ENCODE data around the gene LRRC73.

Gene LRRC73

DNA sequence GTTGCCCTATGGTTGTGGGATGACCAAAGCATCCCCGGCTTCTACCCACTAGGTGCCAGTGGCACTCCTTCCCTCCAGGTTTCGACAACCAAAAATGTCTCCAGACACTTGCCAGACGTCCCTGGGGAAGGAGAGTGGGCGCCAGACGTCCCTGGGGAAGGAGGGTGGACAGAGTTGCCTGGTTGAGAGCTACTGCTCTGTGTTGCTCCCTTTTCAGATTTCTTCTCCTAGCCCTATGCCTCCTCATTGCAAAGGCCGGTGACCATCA, 13.1 kb downstream of the LRRC73 start:
- in situ Hi-C loops (cut with MboI; ENCODE audit: low pct_unique_long_range_greater_than_20kb, low sequenced_read_pairs, unreplicated experiment) = no loop called here
- no peak for DNase-seq (ENCODE audit: low spot score)
- TF ChIP-seq, protein P1, sequence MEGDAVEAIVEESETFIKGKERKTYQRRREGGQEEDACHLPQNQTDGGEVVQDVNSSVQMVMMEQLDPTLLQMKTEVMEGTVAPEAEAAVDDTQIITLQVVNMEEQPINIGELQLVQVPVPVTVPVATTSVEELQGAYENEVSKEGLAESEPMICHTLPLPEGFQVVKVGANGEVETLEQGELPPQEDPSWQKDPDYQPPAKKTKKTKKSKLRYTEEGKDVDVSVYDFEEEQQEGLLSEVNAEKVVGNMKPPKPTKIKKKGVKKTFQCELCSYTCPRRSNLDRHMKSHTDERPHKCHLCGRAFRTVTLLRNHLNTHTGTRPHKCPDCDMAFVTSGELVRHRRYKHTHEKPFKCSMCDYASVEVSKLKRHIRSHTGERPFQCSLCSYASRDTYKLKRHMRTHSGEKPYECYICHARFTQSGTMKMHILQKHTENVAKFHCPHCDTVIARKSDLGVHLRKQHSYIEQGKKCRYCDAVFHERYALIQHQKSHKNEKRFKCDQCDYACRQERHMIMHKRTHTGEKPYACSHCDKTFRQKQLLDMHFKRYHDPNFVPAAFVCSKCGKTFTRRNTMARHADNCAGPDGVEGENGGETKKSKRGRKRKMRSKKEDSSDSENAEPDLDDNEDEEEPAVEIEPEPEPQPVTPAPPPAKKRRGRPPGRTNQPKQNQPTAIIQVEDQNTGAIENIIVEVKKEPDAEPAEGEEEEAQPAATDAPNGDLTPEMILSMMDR (IDR thresholded peaks at IDR 0.05; ENCODE audit: extremely low read depth, insufficient read depth, missing control alignments) = no peak

DNA sequence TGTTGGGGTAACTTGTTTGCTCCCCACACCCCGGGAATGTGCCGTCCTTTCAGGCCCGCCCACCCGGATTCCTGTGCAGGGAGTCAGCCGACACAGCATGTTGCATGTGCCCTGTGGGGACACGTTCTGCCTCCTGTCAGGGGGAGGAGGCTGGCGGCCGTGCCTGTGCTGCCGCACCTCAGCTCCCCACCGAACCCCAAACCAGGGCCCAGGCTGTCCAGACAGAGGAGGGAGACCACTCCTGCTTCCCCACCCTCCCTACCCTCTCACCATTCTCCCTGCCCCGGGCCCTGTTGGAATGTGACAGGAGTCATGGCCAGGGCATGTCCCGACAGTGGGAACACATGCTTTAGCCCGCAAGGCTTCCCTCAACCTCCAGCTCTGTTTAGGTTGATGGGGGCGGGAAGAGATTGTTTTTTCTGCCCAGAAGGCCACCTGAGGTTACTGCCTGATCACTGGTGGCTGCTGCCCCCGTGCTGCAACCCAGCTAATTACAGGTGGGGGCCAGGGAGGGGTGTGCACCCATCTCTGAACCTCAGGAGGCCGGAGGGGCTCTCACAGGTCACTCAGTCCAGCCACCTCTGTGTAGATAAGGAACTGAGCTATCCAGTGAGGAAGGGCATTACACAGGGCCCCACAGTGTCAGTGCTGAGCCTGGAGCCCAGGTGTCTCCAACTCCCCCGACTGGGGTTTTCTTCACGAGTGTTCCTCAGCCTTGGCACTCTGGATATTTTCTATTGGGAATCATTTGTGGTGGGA, 13.6 kb downstream of the LRRC73 start:
- DNase-seq (ENCODE audit: low spot score) = peak; percentile 53
- TF ChIP-seq, protein P1 (IDR thresholded peaks at IDR 0.05; ENCODE audit: extremely low read depth, insufficient read depth, missing control alignments) = peak; percentile 64
- in situ Hi-C loops (cut with MboI; ENCODE audit: low pct_unique_long_range_greater_than_20kb, low sequenced_read_pairs, unreplicated experiment) = no loop called here

DNA sequence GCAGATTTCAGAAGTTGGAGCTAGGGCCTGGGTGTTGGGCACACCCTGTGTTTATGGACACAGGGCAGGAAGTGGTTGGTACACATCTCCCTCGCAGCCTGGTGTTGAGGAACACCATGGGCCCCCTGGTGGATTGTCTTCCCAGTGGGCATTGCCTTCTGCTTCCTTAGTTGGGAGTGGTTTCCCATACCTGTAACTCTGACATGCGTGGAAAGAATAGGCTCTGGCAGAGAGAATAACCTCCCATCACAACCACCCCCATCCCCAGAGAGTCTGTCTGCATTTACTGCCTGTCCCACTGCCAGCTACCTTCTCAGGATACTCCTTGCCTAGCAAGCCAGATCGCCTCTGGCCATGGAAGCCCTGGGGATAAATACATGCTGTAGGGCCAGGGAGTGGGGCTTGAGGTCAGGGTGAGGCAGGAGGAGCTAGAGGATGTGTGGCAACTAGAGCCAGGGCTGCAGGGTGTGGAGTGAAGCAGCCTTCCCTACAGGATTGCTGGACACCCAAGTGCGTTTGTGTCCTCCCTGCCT, 14.7 kb downstream of the LRRC73 start:
- in situ Hi-C loops (cut with MboI; ENCODE audit: low pct_unique_long_range_greater_than_20kb, low sequenced_read_pairs, unreplicated experiment) = no loop called here
- TF ChIP-seq, protein P1 (IDR thresholded peaks at IDR 0.05; ENCODE audit: extremely low read depth, insufficient read depth, missing control alignments) = peak; percentile 4
- no peak for DNase-seq (ENCODE audit: low spot score)

DNA sequence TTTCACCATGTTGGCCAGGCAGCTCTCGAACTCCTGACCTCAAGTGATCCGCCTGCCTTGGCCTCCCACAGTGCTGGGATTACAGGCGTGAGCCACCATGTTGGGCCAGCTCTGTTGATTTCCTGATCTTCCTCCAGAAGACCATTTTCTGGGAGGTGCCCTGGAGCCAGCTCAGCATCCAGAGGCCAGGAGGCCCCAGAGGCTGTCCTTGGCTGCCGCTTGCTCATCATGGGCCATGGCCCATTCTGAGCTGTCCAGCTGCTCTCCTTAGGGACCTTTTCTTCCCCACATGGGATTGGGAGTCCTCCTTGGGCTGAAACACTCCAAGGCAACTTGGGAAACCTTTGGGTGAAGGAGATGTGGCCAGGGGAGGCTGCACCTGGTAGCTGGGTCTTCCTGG, 15.4 kb downstream of the LRRC73 start:
- TF ChIP-seq, protein P1 (IDR thresholded peaks at IDR 0.05; ENCODE audit: extremely low read depth, insufficient read depth, missing control alignments) = no peak
- DNase-seq (ENCODE audit: low spot score) = no peak

DNA sequence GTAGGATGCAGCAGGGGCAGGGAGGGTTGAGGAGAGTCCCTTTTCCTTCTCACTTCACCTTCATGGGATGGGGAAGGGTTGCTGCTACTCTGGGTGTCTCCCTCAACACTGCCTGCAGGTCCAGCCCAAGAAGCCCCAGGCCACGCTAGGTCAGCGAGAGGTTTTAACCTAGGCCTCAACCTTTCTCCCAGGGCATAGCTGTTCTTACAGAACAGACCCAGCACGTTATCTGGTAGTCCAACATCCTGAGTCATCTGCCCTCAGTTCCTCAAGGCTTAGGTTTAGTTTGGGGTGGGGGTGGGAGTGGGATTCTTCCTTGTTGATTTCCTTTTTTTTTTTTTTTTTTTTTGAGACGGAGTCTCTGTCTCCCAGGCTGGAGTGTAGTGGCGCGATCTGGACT, 15.8 kb downstream of the LRRC73 start:
- TF ChIP-seq, protein P1 (IDR thresholded peaks at IDR 0.05; ENCODE audit: extremely low read depth, insufficient read depth, missing control alignments) = no peak
- in situ Hi-C loops (cut with MboI; ENCODE audit: low pct_unique_long_range_greater_than_20kb, low sequenced_read_pairs, unreplicated experiment) = no loop called here

More for the DNA sequence above, 15.4 kb downstream of the LRRC73 start:
- in situ Hi-C loops (cut with MboI; ENCODE audit: low pct_unique_long_range_greater_than_20kb, low sequenced_read_pairs, unreplicated experiment) = no loop called here

DNA sequence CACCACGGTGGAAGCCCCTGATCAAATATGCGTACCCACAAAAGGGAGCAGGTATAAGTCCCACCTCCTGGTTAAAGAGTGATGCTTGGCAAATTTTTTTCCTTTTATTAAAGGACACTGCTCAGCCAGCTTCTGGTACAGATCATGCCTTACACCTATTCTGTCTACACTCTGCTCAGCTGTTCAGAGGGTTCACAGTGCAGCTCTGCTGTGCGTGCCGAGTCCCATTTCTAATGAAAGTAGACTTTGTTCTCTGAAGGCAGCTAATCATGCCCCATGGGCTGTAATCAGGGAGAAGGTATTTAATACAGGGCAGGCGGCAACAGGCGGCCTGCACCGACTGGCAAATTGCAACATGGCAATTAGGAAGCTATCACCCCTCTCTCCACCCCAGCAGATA, 16.3 kb downstream of the LRRC73 start:
- in situ Hi-C loops (cut with MboI; ENCODE audit: low pct_unique_long_range_greater_than_20kb, low sequenced_read_pairs, unreplicated experiment) = no loop called here
- TF ChIP-seq, protein P1 (IDR thresholded peaks at IDR 0.05; ENCODE audit: extremely low read depth, insufficient read depth, missing control alignments) = no peak
- no peak for DNase-seq (ENCODE audit: low spot score)

More for the DNA sequence above, 15.8 kb downstream of the LRRC73 start:
- DNase-seq (ENCODE audit: low spot score) = no peak

Data from GM13977 (cell line).